HepG2 (cell line): ENCODE measurements around the gene USP2. TPM values are rescaled to one million over a fixed set of nuclear protein-coding genes. Genes with fewer than 3 reads are reported as not detected.

Experiments
- CBX2 ChIP-seq, 2 experiments: fragments of 200-600 bp in 1 of 2; sonication (generic); formaldehyde crosslinking in 1 of 2; IDR thresholded peaks; 2 replicates each; pipeline versions ENCODE4 v1.7.0 to v1.8.1; 2018 to 2022; ENCODE audit warnings: low read depth in 2 of 2, low read length in 1 of 2, mild to moderate bottlenecking in 1 of 2, missing genetic modification reagents in 1 of 2
- ELK4 ChIP-seq: sonication (generic); formaldehyde crosslinking; IDR thresholded peaks from 2 replicates; pipeline ENCODE4 v1.9.0; 2021; ENCODE audit warnings: missing genetic modification reagents, borderline replicate concordance
- PAXIP1 ChIP-seq: sonication (generic); formaldehyde crosslinking; conservative IDR thresholded peaks from 2 replicates; pipeline ENCODE4 v1.4.0; 2020; ENCODE audit warnings: mild to moderate bottlenecking, missing genetic modification reagents, moderate library complexity
- polyA plus RNA-seq, 8 experiments: library from polyadenylated mRNA; depleted of rRNA in 3 of 8; stranded (reverse) in 7 of 8; unstranded in 1 of 8; fragments of >200 nt; fragmentation: Illumina TruSeq in 4 of 8; extraction: Trizol in 4 of 8; gene quantifications; 2 replicates each; pipeline versions ENCODE4 v1.2.1 to v1.2.3, GENCODE V29; 2011 to 2016; ENCODE audit warnings: low read depth in 4 of 8, missing spikeins in 1 of 8, mixed read lengths in 1 of 8; ENCODE audit not compliant: insufficient read depth in 1 of 8
- total RNA-seq, 5 experiments: library from RNA; depleted of rRNA; stranded (reverse); fragments of >200 nt; fragmentation: Illumina TruSeq; extraction: Trizol; gene quantifications; 2 replicates each; pipeline ENCODE4 v1.2.3, GENCODE V29; 2016; ENCODE audit warnings: low read depth in 1 of 5

Gene USP2
- total and polyA plus RNA-seq, 2 of the 13 experiments (the other 11 are each of a cell fraction or from before 2014, with no cell fraction given) = 2.5 to 6.0 TPM

DNA sequence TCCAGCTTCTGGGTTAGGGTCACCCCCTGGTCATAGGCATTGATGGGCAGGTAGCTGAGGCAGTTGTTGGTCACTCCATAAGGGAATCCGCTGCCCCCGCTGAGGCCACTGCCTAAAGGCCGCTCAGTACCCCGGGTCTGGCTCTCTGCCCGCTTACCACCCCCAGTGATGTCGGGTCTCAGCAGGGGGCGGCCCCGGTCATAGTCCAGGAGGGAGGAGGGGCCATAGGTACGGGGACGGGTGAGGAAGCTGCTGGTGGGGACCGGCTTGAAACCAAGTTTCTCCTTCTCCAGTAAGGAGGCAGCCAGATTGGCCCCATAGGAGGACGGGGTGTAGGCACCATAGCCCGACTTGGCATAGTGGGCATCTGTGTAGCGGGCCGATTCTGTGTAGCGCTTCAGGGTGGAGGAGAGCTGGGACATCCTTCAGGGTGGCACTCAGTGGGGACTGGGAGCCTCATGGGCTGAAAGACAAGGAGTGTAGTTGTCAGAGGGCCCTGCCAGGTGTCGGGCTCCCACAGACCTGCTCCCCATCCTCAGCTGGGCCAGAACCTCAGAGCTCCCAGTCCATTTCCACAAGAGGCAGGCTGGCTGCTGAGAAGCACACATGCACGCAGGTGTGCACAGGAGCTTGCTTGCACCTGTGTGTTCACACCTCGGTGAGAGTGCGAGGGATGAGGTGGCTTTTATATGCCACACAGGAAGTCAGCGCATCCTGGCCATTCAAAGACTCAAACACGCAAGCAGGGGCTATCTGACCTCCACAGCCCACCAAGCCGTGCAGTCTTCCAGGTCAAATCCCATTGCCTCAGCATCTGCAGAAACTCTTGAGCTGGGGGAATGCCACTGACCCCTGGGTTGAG is 8.2 kb downstream of the USP2 start (continued):
- TF ChIP-seq PAXIP1 (CRISPR knock-in tag) (peak; percentile 59), CBX2 (IDR thresholded peaks at IDR 0.05; ENCODE audit: low read depth, low read length) (no peak), CBX2 (CRISPR knock-in tag; IDR thresholded peaks at IDR 0.05; ENCODE audit: low read depth) (no peak), ELK4 (CRISPR knock-in tag) (no peak)
